ENCODE data around the gene PDXDC1. TPM values are rescaled to one million over a fixed set of nuclear protein-coding genes. Genes with fewer than 3 reads are reported as not detected.
A peak's percentile ranks its signal among the peaks of the same experiment; 100 is the strongest.

Gene PDXDC1
- total RNA-seq, 1 donor from 2014 or later = 58.5 TPM

DNA sequence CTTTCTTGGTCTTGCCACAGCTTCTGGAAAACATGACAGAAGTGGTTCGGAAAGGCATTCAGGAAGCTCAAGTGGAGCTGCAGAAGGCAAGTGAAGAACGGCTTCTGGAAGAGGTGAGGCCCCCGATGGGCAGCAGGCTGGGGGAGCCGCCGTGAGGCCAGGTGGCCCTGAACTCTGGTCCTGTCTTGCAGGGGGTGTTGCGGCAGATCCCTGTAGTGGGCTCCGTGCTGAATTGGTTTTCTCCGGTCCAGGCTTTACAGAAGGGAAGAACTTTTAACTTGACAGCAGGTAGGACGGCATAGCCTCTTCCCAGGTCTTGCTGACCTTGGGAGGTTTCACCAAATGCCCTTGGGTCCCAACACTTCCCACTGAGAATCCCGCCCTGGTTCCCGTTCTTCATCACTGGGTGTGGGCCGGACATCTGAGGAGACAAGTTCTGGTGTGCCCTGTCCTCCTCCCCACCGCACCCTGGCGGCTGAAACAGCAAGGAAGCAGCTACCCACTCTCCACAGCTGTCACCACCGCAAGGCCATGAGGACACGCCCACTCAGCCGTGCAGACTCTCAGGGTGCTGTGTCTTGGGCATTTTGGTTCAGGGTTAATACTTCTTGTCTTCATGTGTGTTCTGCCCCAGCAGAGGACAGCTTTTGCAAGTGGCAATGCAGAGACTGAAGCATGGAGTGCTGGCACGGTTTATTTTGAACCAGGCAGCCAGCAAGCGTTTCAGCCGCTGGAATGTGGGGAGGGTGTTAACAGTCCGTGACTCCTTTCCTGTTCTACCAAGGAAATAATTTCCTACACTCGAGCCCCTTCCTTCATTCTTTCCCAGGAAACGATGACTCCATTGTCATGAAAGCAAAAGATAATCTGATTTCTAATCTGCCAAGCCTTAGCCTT lies 59.7 kb downstream of the PDXDC1 start:
- intact Hi-C loops (cut with DNase I) = no loop called here
- peaks cover 85 to 97% of the 10 kb centered on the region in 2 donors for H3K36me3 ChIP-seq
- no peak overlapping the region for H3K4me3 ChIP-seq
- H3K27ac ChIP-seq = peak overlapping the region in 1 of 2 donors; percentile 13
- H3K27me3 ChIP-seq = no peaks in the 10 kb centered on the region
- TF ChIP-seq, protein P1, sequence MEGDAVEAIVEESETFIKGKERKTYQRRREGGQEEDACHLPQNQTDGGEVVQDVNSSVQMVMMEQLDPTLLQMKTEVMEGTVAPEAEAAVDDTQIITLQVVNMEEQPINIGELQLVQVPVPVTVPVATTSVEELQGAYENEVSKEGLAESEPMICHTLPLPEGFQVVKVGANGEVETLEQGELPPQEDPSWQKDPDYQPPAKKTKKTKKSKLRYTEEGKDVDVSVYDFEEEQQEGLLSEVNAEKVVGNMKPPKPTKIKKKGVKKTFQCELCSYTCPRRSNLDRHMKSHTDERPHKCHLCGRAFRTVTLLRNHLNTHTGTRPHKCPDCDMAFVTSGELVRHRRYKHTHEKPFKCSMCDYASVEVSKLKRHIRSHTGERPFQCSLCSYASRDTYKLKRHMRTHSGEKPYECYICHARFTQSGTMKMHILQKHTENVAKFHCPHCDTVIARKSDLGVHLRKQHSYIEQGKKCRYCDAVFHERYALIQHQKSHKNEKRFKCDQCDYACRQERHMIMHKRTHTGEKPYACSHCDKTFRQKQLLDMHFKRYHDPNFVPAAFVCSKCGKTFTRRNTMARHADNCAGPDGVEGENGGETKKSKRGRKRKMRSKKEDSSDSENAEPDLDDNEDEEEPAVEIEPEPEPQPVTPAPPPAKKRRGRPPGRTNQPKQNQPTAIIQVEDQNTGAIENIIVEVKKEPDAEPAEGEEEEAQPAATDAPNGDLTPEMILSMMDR (IDR thresholded peaks at IDR 0.05) = no peak
- no peak for DNase-seq (ENCODE audit: low spot score in 2 of 2)
- no peaks in the 10 kb centered on the region for H3K4me1 ChIP-seq
- H3K9me3 ChIP-seq = no peaks in the 10 kb centered on the region

DNA sequence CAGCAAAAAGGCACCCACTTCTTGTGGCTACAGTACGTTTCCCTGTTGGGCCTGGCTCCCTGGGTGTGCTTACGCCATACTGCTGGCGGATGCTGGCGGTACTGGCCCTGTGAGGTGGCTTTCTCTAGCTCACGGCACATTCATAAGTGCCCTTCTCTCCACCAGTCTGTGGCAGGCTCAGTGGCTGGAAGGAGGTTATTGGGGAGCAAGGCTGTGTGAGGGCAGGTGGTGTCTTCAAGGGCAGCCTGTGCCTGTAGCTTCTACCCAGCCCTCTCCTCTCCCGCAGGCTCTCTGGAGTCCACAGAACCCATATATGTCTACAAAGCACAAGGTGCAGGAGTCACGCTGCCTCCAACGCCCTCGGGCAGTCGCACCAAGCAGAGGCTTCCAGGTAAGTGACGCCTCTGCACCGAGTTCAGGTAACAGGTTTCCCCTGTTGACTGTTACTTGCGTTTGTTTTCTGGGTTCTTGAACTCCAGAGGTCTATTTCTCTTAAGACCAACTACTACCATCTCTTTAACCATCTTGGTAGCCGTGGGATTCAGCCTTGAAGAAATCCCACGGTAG lies 60.4 kb downstream of the PDXDC1 start:
- Histone ChIP-seq H3K4me3 (no peak overlapping the region), H3K27me3 (no peaks in the 10 kb centered on the region), H3K27ac (peak overlapping the region in 1 of 2 donors; percentile 13), H3K36me3 (peaks cover 91 to 95% of the 10 kb centered on the region in 2 donors), H3K9me3 (no peaks in the 10 kb centered on the region), H3K4me1 (no peaks in the 10 kb centered on the region)
- intact Hi-C loops (cut with DNase I) = no loop called here
- TF ChIP-seq, protein P1 (IDR thresholded peaks at IDR 0.05) = no peak
- DNase-seq (ENCODE audit: low spot score in 2 of 2) = no peak

DNA sequence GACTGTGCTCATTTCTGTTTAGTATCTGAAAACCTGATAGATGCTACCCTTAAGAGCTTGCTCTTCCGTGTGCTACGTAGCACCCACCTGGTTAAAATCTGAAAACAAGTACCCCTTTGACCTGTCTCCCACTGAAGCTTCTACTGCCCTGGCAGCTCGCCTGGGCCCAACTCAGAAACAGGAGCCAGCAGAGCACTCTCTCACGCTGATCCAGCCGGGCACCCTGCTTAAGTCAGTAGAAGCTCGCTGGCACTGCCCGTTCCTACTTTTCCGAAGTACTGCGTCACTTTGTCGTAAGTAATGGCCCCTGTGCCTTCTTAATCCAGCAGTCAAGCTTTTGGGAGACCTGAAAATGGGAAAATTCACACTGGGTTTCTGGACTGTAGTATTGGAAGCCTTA lies 62.2 kb downstream of the PDXDC1 start:
- H3K27me3 ChIP-seq = no peaks in the 10 kb centered on the region
- no peaks in the 10 kb centered on the region for H3K9me3 ChIP-seq
- intact Hi-C loops (cut with DNase I) = no loop called here
- H3K4me3 ChIP-seq = no peak overlapping the region
- DNase-seq (ENCODE audit: low spot score in 2 of 2) = no peak
- TF ChIP-seq, protein P1 (IDR thresholded peaks at IDR 0.05) = no peak
- no peak overlapping the region for H3K27ac ChIP-seq
- H3K36me3 ChIP-seq = peaks cover 84 to 90% of the 10 kb centered on the region in 2 donors
- H3K4me1 ChIP-seq = peaks cover 0 to 4% of the 10 kb centered on the region in 2 donors

DNA sequence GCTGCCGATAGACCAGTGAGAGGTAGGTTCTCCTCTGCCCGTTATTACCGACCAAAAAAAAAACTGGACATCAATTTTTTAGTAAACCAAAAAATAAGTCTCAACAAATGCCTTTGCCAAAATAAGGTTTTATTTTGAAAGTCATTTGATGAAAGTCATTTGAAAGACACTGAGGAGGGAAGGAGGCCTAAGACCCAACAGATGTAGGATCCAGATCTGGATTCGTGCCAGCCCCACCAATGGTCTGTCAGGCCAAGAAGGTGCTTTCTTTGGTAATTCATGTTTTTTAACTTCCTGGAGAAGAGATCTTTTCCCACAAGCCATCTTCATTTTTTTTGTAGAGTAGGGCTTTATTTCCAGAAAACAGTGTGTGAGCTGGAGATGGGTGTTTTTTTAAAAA lies 62.9 kb downstream of the PDXDC1 start:
- Histone ChIP-seq H3K4me3 (no peak overlapping the region), H3K27me3 (no peaks in the 10 kb centered on the region), H3K9me3 (no peaks in the 10 kb centered on the region), H3K36me3 (peaks cover 77 to 82% of the 10 kb centered on the region in 2 donors), H3K27ac (no peak overlapping the region), H3K4me1 (peaks cover 0 to 6% of the 10 kb centered on the region in 2 donors)
- DNase-seq (ENCODE audit: low spot score in 2 of 2) = no peak
- TF ChIP-seq, protein P1 (IDR thresholded peaks at IDR 0.05) = no peak
- intact Hi-C loops (cut with DNase I) = no loop called here

DNA sequence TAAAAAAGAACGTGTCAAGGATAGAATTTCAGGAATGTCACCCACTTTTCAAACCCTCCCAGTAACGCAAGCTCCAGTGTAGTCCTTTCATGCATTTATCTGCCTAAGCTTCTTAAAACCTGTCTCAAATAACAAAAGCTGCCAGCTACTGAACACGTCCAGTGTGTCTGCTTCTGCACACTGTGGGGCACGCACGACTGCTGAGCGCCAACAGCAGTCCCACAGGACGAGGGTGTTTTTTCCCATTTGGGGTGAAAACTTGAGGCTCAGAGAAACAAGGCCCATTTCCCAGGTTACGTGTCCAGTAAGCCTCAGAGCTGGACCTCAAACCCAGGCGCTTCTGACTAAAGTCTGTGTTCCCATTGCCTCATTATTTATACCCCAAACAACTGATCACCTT lies 63.9 kb downstream of the PDXDC1 start:
- Histone ChIP-seq H3K9me3 (no peaks in the 10 kb centered on the region), H3K4me1 (peaks cover 0 to 6% of the 10 kb centered on the region in 2 donors), H3K4me3 (no peak overlapping the region), H3K36me3 (peaks cover 68 to 80% of the 10 kb centered on the region in 2 donors), H3K27me3 (no peaks in the 10 kb centered on the region), H3K27ac (no peak overlapping the region)
- intact Hi-C loops (cut with DNase I) = no loop called here
- TF ChIP-seq, protein P1 (IDR thresholded peaks at IDR 0.05) = no peak
- no peak for DNase-seq (ENCODE audit: low spot score in 2 of 2)
